Measurements from ENCODE around the gene KCNJ10.

DNA sequence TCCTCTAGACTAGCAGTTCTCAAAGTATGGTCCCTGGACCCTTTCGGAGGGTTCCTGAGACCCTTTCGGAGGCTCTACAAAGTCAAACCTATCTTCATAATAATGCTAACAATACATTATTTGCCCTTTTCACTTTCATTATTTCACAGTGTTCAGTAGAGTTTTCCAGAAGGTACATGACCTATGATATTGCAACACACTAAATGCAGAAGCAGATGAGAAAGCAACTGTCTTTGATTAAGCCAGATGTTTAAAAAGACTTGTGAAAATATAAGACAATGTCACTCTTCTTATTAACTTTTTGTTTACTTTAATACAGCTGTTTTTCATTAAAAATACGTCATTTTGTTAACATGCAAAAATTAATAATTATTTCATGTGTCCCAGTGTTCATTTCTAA, 5.8 kb downstream of the KCNJ10 start:
- TF ChIP-seq CTCF (conservative IDR thresholded peaks at IDR 0.05; ENCODE audit: low read length) (no peak), EZH2phosphoT487 (IDR thresholded peaks at IDR 0.05; ENCODE audit: borderline replicate concordance) (no peak)
